Stomach (tissue), 4 donors: Measurements from ENCODE around the gene TUBA1B.

Experiments
- CTCF ChIP-seq, 7 experiments: fragments of 450-650 bp in 4 of 7; fragments of 200-600 bp in 3 of 7; sonication (generic) in 3 of 7; IDR thresholded peaks; one replicate each; pipeline ENCODE4 v1.5.1; 2016 to 2019; ENCODE audit warnings: antibody characterized with exemption in 7 of 7, control low read depth in 2 of 7, mild to moderate bottlenecking in 1 of 7
- POLR2A ChIP-seq, 4 donors: fragments of 450-650 bp; IDR thresholded peaks; one replicate each; pipeline ENCODE4 v1.6.1; 2016; ENCODE audit warnings: antibody characterized with exemption in 4 of 4, control low read depth in 2 of 4, mild to moderate bottlenecking in 1 of 4, moderate library complexity in 1 of 4
- POLR2AphosphoS5 ChIP-seq, 3 donors: sonication (generic); formaldehyde crosslinking; IDR thresholded peaks; one replicate each; pipeline ENCODE4 v1.6.1; 2016; ENCODE audit warnings: antibody characterized with exemption in 3 of 3

DNA sequence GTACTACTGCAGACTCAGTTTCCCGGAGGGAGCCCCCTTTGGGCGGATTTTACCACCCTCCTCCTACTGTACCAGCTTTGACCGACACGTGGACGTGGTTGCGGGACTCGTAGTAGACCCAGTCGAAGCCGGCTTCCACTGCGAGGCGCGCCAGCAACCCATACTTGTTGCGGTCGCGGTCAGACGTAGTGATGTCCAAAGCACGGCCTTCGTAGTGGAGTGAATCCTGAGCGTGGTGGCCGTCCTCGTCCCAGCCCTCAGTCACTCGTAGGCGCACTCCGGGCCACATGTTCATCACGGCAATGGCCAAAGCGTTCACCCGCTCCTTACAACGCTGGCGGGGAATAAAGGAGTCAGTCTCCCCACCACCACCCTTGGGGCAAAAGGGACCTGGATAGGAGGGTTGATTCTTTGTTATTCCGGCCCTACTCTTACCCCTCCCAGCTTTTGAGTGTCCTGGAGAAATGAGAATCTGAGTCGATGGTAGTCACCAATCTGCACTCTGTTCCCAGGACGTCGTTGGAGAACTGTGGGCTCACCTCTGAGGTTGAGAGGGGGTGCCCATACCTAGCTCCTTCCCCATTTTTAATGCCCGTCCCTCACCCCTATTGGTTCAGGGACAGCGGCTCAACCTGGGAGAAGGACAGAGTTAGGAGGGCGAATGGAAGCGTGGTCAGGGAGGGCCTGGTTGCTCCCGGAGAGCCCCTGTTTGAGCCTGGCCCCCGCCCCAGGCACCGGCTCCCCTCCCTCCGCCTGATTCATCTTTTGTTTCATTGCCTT is 39.9 kb downstream of the TUBA1B start:
- TF ChIP-seq POLR2AphosphoS5 (IDR thresholded peaks at IDR 0.05) (no peak), CTCF (IDR thresholded peaks at IDR 0.05) (no peak), POLR2A (IDR thresholded peaks at IDR 0.05) (no peak)
